K562 (cell line): Measurements from ENCODE around the gene BRAT1.

Experiments used
- ETS2 ChIP-seq: IDR thresholded peaks from 2 replicates; pipeline ENCODE4 v1.6.1; 2016; ENCODE audit warnings: borderline replicate concordance, missing genetic modification characterization, mild to moderate bottlenecking, moderate library complexity, missing compliant biosample characterization; ENCODE audit not compliant: poor library complexity, severe bottlenecking
- HMGN3 ChIP-seq: IDR thresholded peaks from 2 replicates; pipeline ENCODE4 v1.6.1; 2011; ENCODE audit warnings: borderline replicate concordance, low read depth, mild to moderate bottlenecking, mixed read lengths, low read length; ENCODE audit not compliant: insufficient read length; ENCODE audit errors: extremely low read depth
- POLR2AphosphoS5 ChIP-seq: IDR thresholded peaks from 2 replicates; pipeline ENCODE4 v1.6.1; 2011; ENCODE audit warnings: mild to moderate bottlenecking, low read depth, low read length, moderate library complexity; ENCODE audit not compliant: control insufficient read depth, insufficient read depth
- RFX5 ChIP-seq: IDR thresholded peaks from 2 replicates; pipeline ENCODE4 v1.6.1; 2011; ENCODE audit warnings: low read depth, mild to moderate bottlenecking, improper control_type of control experiment, low read length
- SIN3A ChIP-seq, 2 experiments: fragments of 150-350 bp in 1 of 2; IDR thresholded peaks; 2 replicates each; pipeline ENCODE4 v1.6.1; 2011 to 2016; ENCODE audit warnings: borderline replicate concordance in 2 of 2, low read depth in 2 of 2, low read length in 2 of 2, mild to moderate bottlenecking in 2 of 2, moderate library complexity in 2 of 2; ENCODE audit not compliant: control insufficient read depth in 1 of 2
- TGIF2 ChIP-seq: sonication (generic); formaldehyde crosslinking; IDR thresholded peaks from 2 replicates; pipeline ENCODE4 v1.8.1; 2022; ENCODE audit warnings: mild to moderate bottlenecking, missing genetic modification reagents, moderate library complexity
- ZNF584 ChIP-seq: fragments of 200-800 bp; sonication (Bioruptor generic); IDR thresholded peaks from 2 replicates; pipeline ENCODE4 v1.6.1; 2016; ENCODE audit warnings: low read depth, mild to moderate bottlenecking, missing genetic modification characterization, missing compliant biosample characterization
- TF ChIP-seq, protein P1 (sequence below), 3 experiments: IDR thresholded peaks in 2 of 3; conservative IDR thresholded peaks in 1 of 3; 2 replicates each; pipeline ENCODE4 v1.5.1; 2011 to 2012; ENCODE audit warnings: low read length in 3 of 3, mild to moderate bottlenecking in 3 of 3, control low read depth in 2 of 3, improper control_type of control experiment in 1 of 3, inconsistent platforms in 1 of 3, low read depth in 1 of 3, mixed read lengths in 1 of 3, moderate library complexity in 1 of 3; ENCODE audit not compliant: insufficient read depth in 2 of 3
- TF ChIP-seq, protein P2 (sequence below): IDR thresholded peaks from 2 replicates; pipeline ENCODE4 v1.6.1; 2012; ENCODE audit warnings: low read depth, low read length, improper control_type of control experiment, borderline replicate concordance

DNA sequence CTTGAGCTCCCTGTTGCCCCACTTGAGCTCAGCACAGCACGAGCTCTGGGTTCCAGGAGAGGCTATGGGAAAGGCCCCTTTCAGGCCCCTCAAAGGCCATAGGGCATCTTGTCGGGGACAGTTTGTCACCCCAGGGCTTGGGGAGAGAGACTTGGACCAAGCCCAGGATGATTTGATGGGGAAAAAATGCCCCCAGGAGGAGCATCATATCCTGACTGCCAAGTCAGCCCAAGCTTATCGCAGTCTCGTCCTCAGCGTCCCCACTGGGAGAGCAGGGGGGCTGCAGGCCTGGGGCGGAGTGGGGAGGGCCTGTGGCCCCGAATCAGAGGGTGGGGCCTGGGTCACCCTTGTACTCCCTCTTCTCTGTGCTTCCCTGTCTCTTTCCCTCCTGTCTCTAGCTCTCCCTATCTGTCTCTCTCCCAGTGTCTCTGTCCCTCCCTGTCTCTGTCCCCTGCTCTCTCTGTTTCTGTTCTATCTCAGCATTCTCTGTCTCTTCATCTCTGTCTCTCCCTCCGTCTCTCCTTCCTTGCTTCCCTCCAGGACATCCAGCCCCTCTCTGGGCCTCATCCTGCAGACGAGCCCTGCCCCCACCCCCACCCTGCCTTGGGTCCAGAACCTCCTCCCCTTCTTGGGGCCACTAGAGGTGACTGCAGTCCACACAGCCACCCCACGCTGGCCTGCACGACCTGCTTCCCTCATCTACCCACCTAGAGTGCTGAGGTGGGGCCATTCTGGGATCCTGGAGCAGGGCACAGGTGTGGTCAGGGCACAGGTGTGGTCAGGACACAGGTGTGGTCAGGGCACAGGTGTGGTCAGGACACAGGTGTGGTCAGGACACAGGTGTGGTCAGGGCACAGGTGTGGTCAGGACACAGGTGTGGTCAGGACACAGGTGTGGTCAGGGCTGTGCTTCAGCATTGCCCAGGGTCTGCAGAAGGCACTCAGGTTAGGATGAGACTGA, 61.8 kb downstream of the BRAT1 start:
- TF ChIP-seq, protein P1, sequence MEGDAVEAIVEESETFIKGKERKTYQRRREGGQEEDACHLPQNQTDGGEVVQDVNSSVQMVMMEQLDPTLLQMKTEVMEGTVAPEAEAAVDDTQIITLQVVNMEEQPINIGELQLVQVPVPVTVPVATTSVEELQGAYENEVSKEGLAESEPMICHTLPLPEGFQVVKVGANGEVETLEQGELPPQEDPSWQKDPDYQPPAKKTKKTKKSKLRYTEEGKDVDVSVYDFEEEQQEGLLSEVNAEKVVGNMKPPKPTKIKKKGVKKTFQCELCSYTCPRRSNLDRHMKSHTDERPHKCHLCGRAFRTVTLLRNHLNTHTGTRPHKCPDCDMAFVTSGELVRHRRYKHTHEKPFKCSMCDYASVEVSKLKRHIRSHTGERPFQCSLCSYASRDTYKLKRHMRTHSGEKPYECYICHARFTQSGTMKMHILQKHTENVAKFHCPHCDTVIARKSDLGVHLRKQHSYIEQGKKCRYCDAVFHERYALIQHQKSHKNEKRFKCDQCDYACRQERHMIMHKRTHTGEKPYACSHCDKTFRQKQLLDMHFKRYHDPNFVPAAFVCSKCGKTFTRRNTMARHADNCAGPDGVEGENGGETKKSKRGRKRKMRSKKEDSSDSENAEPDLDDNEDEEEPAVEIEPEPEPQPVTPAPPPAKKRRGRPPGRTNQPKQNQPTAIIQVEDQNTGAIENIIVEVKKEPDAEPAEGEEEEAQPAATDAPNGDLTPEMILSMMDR (IDR thresholded peaks at IDR 0.05 in 2 of 3, conservative IDR thresholded peaks at IDR 0.05 in 1 of 3; ENCODE audit: insufficient read depth in 2 of 3, low read depth in 1 of 3, low read length in 3 of 3) = no peak
- TF ChIP-seq RFX5 = no peak
- TF ChIP-seq ZNF584 (CRISPR knock-in tag) = no peak
- TF ChIP-seq, protein P2, sequence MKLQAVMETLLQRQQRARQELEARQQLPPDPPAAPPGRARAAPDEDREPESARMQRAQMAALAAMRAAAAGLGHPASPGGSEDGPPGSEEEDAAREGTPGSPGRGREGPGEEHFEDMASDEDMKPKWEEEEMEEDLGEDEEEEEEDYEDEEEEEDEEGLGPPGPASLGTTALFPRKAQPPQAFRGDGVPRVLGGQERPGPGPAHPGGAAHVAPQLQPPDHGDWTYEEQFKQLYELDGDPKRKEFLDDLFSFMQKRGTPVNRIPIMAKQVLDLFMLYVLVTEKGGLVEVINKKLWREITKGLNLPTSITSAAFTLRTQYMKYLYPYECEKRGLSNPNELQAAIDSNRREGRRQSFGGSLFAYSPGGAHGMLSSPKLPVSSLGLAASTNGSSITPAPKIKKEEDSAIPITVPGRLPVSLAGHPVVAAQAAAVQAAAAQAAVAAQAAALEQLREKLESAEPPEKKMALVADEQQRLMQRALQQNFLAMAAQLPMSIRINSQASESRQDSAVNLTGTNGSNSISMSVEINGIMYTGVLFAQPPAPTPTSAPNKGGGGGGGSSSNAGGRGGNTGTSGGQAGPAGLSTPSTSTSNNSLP = no peak
- no peak for TF ChIP-seq HMGN3
- no peak for TF ChIP-seq ETS2 (tag)
- TF ChIP-seq POLR2AphosphoS5 = no peak
- TF ChIP-seq TGIF2 = no peak
- no peak for TF ChIP-seq SIN3A (IDR thresholded peaks at IDR 0.05; ENCODE audit: borderline replicate concordance in 2 of 2, control insufficient read depth in 1 of 2, low read depth in 2 of 2, low read length in 2 of 2)
